Transverse colon (tissue), 4 donors: ENCODE measurements around the gene LAMTOR3. TPM values are rescaled to one million over a fixed set of nuclear protein-coding genes. Genes with fewer than 3 reads are reported as not detected.

Experiments
- DNase-seq: peaks from one replicate; pipeline ENCODE4 v3.0.0-alpha.2; 2019
- H3K27ac ChIP-seq, 4 donors: fragments of 200-600 bp; sonication (generic); 2 replicates each; pipeline ENCODE4 v1.5.1; 2016 to 2018; ENCODE audit warnings: inconsistent platforms in 4 of 4
- H3K27me3 ChIP-seq: fragments of 200-600 bp; sonication (generic); 2 replicates; pipeline ENCODE4 v1.5.1; 2017; ENCODE audit warnings: inconsistent platforms
- H3K36me3 ChIP-seq, 4 donors: fragments of 200-600 bp; sonication (generic); 2 replicates each; pipeline ENCODE4 v1.5.1; 2017 to 2019; ENCODE audit warnings: inconsistent platforms in 4 of 4
- H3K4me1 ChIP-seq, 4 donors: fragments of 200-600 bp; sonication (generic); 2 replicates each; pipeline ENCODE4 v1.5.1; 2017 to 2020; ENCODE audit warnings: inconsistent platforms in 4 of 4
- H3K4me3 ChIP-seq, 4 donors: fragments of 200-600 bp; sonication (generic); 1 replicate in 1 of 4; 2 replicates in 3 of 4; pipeline versions ENCODE4 v1.5.1 to v1.6.1; 2017 to 2019; ENCODE audit warnings: inconsistent platforms in 4 of 4
- H3K9me3 ChIP-seq, 2 donors: fragments of 200-600 bp; sonication (generic); 2 replicates each; pipeline ENCODE4 v1.5.1; 2017 to 2019; ENCODE audit warnings: inconsistent platforms in 2 of 2
- EP300 ChIP-seq: sonication (generic); formaldehyde crosslinking; IDR thresholded peaks from one replicate; pipeline ENCODE4 v1.6.1; 2017; ENCODE audit warnings: antibody characterized with exemption, low read depth
- POLR2A ChIP-seq: fragments of 450-650 bp; IDR thresholded peaks from one replicate; pipeline ENCODE4 v1.6.1; 2016; ENCODE audit warnings: antibody characterized with exemption, mild to moderate bottlenecking, moderate library complexity
- POLR2AphosphoS5 ChIP-seq, 3 donors: sonication (generic); formaldehyde crosslinking; IDR thresholded peaks; one replicate each; pipeline ENCODE4 v1.6.1; 2016; ENCODE audit warnings: antibody characterized with exemption in 3 of 3
- WGBS, 2 donors: methylation state at CpG; one replicate each; pipeline ENCODE4 v1.1.5; 2018; ENCODE audit warnings: low coverage in 1 of 2; 5-methylcytosine and 5-hydroxymethylcytosine counted together
- in situ Hi-C, 4 donors: fragments of 200-750 bp; cut with MboI; loops; one replicate each; pipeline versions ENCODE4 v1.15.0 to v1.15.1; 2017; ENCODE audit warnings: low sequenced_read_pairs in 3 of 4, low pct_ligation_motif_present in 1 of 4, low pct_unique_long_range_greater_than_20kb in 1 of 4
- intact Hi-C: fragments of 100-400 bp; cut with DNase I; formaldehyde crosslinking; loops from one replicate; pipeline ENCODE4 v1.15.1; 2023; ENCODE audit warnings: low total_unique reads
- total RNA-seq, 4 donors: library from RNA; depleted of rRNA; stranded (reverse); fragments of >200 nt; gene quantifications; one replicate each; pipeline ENCODE4 v1.1.0, GENCODE V29; 2016
- TF ChIP-seq, protein P1 (sequence below), 5 experiments: fragments of 200-600 bp in 3 of 5; fragments of 450-650 bp in 2 of 5; sonication (generic) in 3 of 5; IDR thresholded peaks; 1 replicate in 2 of 5; 2 replicates in 3 of 5; pipeline ENCODE4 v1.5.1; 2016 to 2017; ENCODE audit warnings: antibody characterized with exemption in 5 of 5, inconsistent platforms in 3 of 5, mild to moderate bottlenecking in 2 of 5, moderate library complexity in 1 of 5

LAMTOR3 gene
- total RNA-seq, 4 donors from 2014 or later = 1.00 to 60.3 (median 32.0) TPM

DNA sequence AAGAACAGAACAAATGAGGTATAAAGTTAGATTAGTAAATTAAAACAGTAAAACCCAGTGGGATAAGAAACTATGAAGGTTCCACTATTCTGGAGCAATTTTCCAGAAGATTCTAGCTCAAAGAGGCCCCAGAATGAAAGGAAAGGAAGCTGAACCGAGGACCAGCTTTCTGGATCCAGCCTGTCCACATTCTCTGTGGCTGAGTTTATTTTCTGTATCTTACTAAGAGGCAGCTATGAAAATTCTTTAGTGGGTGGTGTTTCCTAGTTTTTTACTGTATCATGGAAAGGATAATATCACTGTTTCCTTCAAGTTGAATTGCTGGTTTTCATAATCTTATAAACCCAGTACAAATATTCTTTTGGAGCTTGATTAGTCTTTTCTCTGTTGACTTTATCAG, 65.8 kb downstream of the LAMTOR3 start:
- TF ChIP-seq, protein P1, sequence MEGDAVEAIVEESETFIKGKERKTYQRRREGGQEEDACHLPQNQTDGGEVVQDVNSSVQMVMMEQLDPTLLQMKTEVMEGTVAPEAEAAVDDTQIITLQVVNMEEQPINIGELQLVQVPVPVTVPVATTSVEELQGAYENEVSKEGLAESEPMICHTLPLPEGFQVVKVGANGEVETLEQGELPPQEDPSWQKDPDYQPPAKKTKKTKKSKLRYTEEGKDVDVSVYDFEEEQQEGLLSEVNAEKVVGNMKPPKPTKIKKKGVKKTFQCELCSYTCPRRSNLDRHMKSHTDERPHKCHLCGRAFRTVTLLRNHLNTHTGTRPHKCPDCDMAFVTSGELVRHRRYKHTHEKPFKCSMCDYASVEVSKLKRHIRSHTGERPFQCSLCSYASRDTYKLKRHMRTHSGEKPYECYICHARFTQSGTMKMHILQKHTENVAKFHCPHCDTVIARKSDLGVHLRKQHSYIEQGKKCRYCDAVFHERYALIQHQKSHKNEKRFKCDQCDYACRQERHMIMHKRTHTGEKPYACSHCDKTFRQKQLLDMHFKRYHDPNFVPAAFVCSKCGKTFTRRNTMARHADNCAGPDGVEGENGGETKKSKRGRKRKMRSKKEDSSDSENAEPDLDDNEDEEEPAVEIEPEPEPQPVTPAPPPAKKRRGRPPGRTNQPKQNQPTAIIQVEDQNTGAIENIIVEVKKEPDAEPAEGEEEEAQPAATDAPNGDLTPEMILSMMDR (IDR thresholded peaks at IDR 0.05) = no peak
- TF ChIP-seq EP300 (no peak), POLR2A (no peak), POLR2AphosphoS5 (IDR thresholded peaks at IDR 0.05) (no peak)
- no peak for DNase-seq
- intact Hi-C loops (no loop called here), in situ Hi-C loops (no loop called here)
- Histone ChIP-seq H3K27me3 (no peaks in the 10 kb centered on the region), H3K27ac (no peak overlapping the region), H3K36me3 (no peaks in the 10 kb centered on the region), H3K4me1 (peaks cover 7 to 15% (median 10%) of the 10 kb centered on the region in 4 donors), H3K4me3 (no peak overlapping the region), H3K9me3 (no peaks in the 10 kb centered on the region)
- WGBS, 2 donors = 56 to 57% methylated on average over 1 of the region's 1 CpG

Other genes starting within 250 kb of the LAMTOR3 start
- gene C4orf54, start 236.6 kb downstream of the LAMTOR3 start, total RNA-seq = not detected
- gene DAPP1, start 77.6 kb downstream of the LAMTOR3 start, total RNA-seq = 10 to 100 TPM in 1 of 4 donors, 1 to 10 TPM in 2, under 1 TPM in 1; 0.41 to 10.7 (median 7.6) TPM
- gene DNAJB14, start 52.2 kb upstream of the LAMTOR3 start, total RNA-seq = 10 to 100 TPM; 41.9 to 58.1 (median 48.5) TPM
- 100 to 1,000 TPM in 2 of 4 donors, 10 to 100 TPM in 2; 28.8 to 139 (median 81.5) TPM for gene H2AZ1, start 55.8 kb upstream of the LAMTOR3 start, total RNA-seq